Measurements from ENCODE around the gene CYSLTR2. TPM values are rescaled to one million over a fixed set of nuclear protein-coding genes. Genes with fewer than 3 reads are reported as not detected.

Gene CYSLTR2
- polyA plus RNA-seq, 1 donor (not counting 4 experiments of a cell fraction or from before 2014, with no cell fraction given): not detected

DNA sequence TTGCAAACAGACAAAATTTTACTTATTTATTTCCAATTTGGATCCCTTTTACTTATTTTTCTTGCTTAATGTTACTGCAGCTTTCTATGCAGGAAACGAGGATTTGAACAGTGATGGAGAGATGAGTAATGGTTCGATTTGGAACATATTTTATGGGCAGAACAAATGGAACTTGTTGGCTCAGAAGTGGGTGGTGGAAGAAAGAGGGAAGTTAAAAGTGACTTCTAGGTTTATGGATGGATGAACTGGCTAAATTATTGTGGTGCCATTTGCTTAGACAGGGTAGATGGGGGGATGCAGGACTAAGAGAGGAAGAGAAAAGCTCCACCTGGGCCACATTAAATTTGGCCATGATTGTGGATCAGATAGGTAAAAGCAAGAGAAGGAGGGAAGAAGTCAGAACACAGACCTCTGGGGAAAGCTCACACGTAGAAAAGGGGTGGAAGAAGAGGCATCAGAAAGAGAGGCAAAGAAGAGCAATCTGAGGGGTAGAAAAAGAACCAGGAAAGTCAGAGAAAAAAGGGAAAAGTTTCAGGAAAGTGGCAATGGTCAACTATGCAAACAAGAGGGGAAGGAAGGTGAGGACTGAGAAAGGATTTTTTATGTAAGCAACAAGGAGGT, 768 bp upstream of the CYSLTR2 start:
- DNase-seq (ENCODE audit: low read depth, low spot score): no peak
- TF ChIP-seq, protein P1, sequence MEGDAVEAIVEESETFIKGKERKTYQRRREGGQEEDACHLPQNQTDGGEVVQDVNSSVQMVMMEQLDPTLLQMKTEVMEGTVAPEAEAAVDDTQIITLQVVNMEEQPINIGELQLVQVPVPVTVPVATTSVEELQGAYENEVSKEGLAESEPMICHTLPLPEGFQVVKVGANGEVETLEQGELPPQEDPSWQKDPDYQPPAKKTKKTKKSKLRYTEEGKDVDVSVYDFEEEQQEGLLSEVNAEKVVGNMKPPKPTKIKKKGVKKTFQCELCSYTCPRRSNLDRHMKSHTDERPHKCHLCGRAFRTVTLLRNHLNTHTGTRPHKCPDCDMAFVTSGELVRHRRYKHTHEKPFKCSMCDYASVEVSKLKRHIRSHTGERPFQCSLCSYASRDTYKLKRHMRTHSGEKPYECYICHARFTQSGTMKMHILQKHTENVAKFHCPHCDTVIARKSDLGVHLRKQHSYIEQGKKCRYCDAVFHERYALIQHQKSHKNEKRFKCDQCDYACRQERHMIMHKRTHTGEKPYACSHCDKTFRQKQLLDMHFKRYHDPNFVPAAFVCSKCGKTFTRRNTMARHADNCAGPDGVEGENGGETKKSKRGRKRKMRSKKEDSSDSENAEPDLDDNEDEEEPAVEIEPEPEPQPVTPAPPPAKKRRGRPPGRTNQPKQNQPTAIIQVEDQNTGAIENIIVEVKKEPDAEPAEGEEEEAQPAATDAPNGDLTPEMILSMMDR (optimal IDR thresholded peaks at IDR 0.05 in 1 of 3, IDR thresholded peaks at IDR 0.05 in 1 of 3, conservative IDR thresholded peaks at IDR 0.05 in 1 of 3; ENCODE audit: extremely low read depth in 1 of 3, insufficient read depth in 2 of 3, low read length in 3 of 3): no peak
- TF ChIP-seq EZH2 (IDR thresholded peaks at IDR 0.05; ENCODE audit: low read length): no peak
- dilution Hi-C loops (cut with MboI; ENCODE audit: extremely low pct_ligation_motif_present, low sequenced_read_pairs): no loop called here
- H4K20me1 ChIP-seq (ENCODE audit: control insufficient read depth, extremely low read depth, insufficient read depth, low read length): no peaks in the 10 kb centered on the region
- H3K4me1 ChIP-seq (ENCODE audit: control insufficient read depth, extremely low read depth, insufficient read depth, low read length): peaks cover 3% of the 10 kb centered on the region
- no peak overlapping the region for H2AFZ ChIP-seq (ENCODE audit: control insufficient read depth, low read length)
- H3K79me2 ChIP-seq (ENCODE audit: control insufficient read depth, insufficient read depth, low read length): no peaks in the 10 kb centered on the region
- no peaks in the 10 kb centered on the region for H3K27me3 ChIP-seq (ENCODE audit: control insufficient read depth, extremely low read depth, insufficient read depth, low read length)
- H3K9me1 ChIP-seq (ENCODE audit: control insufficient read depth, extremely low read depth, insufficient read depth, low read length): no peaks in the 10 kb centered on the region
- no peaks in the 10 kb centered on the region for H3K9me3 ChIP-seq (ENCODE audit: control insufficient read depth, low read depth, low read length)
- no peak for FAIRE-seq
- H3K4me2 ChIP-seq (ENCODE audit: control insufficient read depth, extremely low read depth, insufficient read depth, low read depth, low read length): no peak overlapping the region
- no peak overlapping the region for H3K9ac ChIP-seq (ENCODE audit: control insufficient read depth, extremely low read depth, insufficient read depth, low read length)
- H3K4me3 ChIP-seq (ENCODE audit: control insufficient read depth in 2 of 3, extremely low read depth in 1 of 3, insufficient read depth in 2 of 3, low read depth in 1 of 3, low read length in 3 of 3): no peak overlapping the region
- H3K27ac ChIP-seq (ENCODE audit: control insufficient read depth, insufficient read depth, low read length): no peak overlapping the region
- no peaks in the 10 kb centered on the region for H3K36me3 ChIP-seq (ENCODE audit: control insufficient read depth in 2 of 2, extremely low read depth in 1 of 2, insufficient read depth in 2 of 2, low read length in 2 of 2)

DNA sequence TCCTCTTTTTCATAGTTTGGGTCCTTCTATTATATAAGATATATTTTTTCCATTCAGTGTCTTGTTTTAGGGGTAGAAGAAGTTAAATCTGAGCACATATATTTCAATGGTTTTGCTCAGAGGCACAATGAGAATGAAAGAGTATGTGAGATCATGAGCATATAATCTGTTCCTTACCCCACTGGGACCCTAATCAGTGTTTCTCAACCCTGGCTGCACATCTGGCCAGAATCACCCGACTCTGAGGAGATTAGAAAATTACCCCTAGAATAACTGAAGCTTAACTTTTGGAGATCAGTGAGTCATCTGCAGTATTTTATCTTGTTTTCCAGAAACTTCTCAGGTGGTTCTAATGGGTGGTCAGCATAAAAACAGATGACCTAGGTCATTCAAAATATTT, 782 bp downstream of the CYSLTR2 start:
- no peaks in the 10 kb centered on the region for H3K9me3 ChIP-seq (ENCODE audit: control insufficient read depth, low read depth, low read length)
- TF ChIP-seq, protein P1 (optimal IDR thresholded peaks at IDR 0.05 in 1 of 3, IDR thresholded peaks at IDR 0.05 in 1 of 3, conservative IDR thresholded peaks at IDR 0.05 in 1 of 3; ENCODE audit: extremely low read depth in 1 of 3, insufficient read depth in 2 of 3, low read length in 3 of 3): no peak
- TF ChIP-seq EZH2 (IDR thresholded peaks at IDR 0.05; ENCODE audit: low read length): no peak
- no peaks in the 10 kb centered on the region for H3K79me2 ChIP-seq (ENCODE audit: control insufficient read depth, insufficient read depth, low read length)
- no peaks in the 10 kb centered on the region for H3K27me3 ChIP-seq (ENCODE audit: control insufficient read depth, extremely low read depth, insufficient read depth, low read length)
- H3K4me1 ChIP-seq (ENCODE audit: control insufficient read depth, extremely low read depth, insufficient read depth, low read length): peaks cover 3% of the 10 kb centered on the region
- no peak overlapping the region for H3K27ac ChIP-seq (ENCODE audit: control insufficient read depth, insufficient read depth, low read length)
- no peak overlapping the region for H3K4me3 ChIP-seq (ENCODE audit: control insufficient read depth in 2 of 3, extremely low read depth in 1 of 3, insufficient read depth in 2 of 3, low read depth in 1 of 3, low read length in 3 of 3)
- H3K4me2 ChIP-seq (ENCODE audit: control insufficient read depth, extremely low read depth, insufficient read depth, low read depth, low read length): no peak overlapping the region
- H3K9me1 ChIP-seq (ENCODE audit: control insufficient read depth, extremely low read depth, insufficient read depth, low read length): no peaks in the 10 kb centered on the region
- H2AFZ ChIP-seq (ENCODE audit: control insufficient read depth, low read length): no peak overlapping the region
- dilution Hi-C loops (cut with MboI; ENCODE audit: extremely low pct_ligation_motif_present, low sequenced_read_pairs): no loop called here
- no peaks in the 10 kb centered on the region for H4K20me1 ChIP-seq (ENCODE audit: control insufficient read depth, extremely low read depth, insufficient read depth, low read length)
- H3K9ac ChIP-seq (ENCODE audit: control insufficient read depth, extremely low read depth, insufficient read depth, low read length): no peak overlapping the region
- DNase-seq (ENCODE audit: low read depth, low spot score): no peak
- no peak for FAIRE-seq
- no peaks in the 10 kb centered on the region for H3K36me3 ChIP-seq (ENCODE audit: control insufficient read depth in 2 of 2, extremely low read depth in 1 of 2, insufficient read depth in 2 of 2, low read length in 2 of 2)
